Mesenchymal stem cell (in vitro differentiated cells and primary cell): ENCODE measurements around the gene MYLIP.

Experiments
- DNase-seq: peaks from one replicate; pipeline ENCODE4 v3.0.0-alpha.2; 2013
- H2AFZ ChIP-seq: one replicate; pipeline ENCODE4 v1.6.1; 2013; ENCODE audit warnings: low read depth, mild to moderate bottlenecking, control low read depth, inconsistent platforms, low read length, moderate library complexity
- H2AK5ac ChIP-seq: 2 replicates; pipeline ENCODE4 v1.6.1; 2013; ENCODE audit warnings: low read length, moderate library complexity, mild to moderate bottlenecking, inconsistent platforms; ENCODE audit not compliant: severe bottlenecking
- H2BK120ac ChIP-seq: one replicate; pipeline ENCODE4 v1.6.1; 2013; ENCODE audit warnings: low read depth, mild to moderate bottlenecking, inconsistent platforms, low read length, moderate library complexity
- H2BK12ac ChIP-seq, 2 experiments: one replicate each; pipeline ENCODE4 v1.6.1; 2013; ENCODE audit warnings: inconsistent platforms in 2 of 2, low read length in 2 of 2, mild to moderate bottlenecking in 2 of 2, moderate library complexity in 2 of 2, control low read depth in 1 of 2
- H2BK15ac ChIP-seq: one replicate; pipeline ENCODE4 v1.6.1; 2013; ENCODE audit warnings: mild to moderate bottlenecking, low read depth, inconsistent platforms; ENCODE audit not compliant: poor library complexity, severe bottlenecking
- H2BK5ac ChIP-seq: 2 replicates; pipeline ENCODE4 v1.6.1; 2013; ENCODE audit warnings: low read depth, mild to moderate bottlenecking, low read length, control low read depth, inconsistent platforms; ENCODE audit not compliant: poor library complexity, severe bottlenecking
- H3K14ac ChIP-seq, 2 experiments: one replicate each; pipeline ENCODE4 v1.6.1; 2013; ENCODE audit warnings: inconsistent platforms in 2 of 2, low read length in 2 of 2, control low read depth in 1 of 2, mild to moderate bottlenecking in 1 of 2, moderate library complexity in 1 of 2
- H3K18ac ChIP-seq, 2 experiments: one replicate each; pipeline ENCODE4 v1.6.1; 2013; ENCODE audit warnings: inconsistent platforms in 2 of 2, low read length in 2 of 2, control low read depth in 1 of 2, low read depth in 1 of 2, mild to moderate bottlenecking in 1 of 2
- H3K23ac ChIP-seq, 2 experiments: one replicate each; pipeline ENCODE4 v1.6.1; 2013; ENCODE audit warnings: inconsistent platforms in 2 of 2, low read length in 2 of 2, mild to moderate bottlenecking in 2 of 2, moderate library complexity in 2 of 2, control low read depth in 1 of 2
- H3K27ac ChIP-seq: 2 replicates; pipeline ENCODE4 v1.5.1; 2013; ENCODE audit warnings: mild to moderate bottlenecking, moderate library complexity, low read length, control low read depth, inconsistent platforms; ENCODE audit not compliant: poor library complexity, severe bottlenecking
- H3K27me3 ChIP-seq, 2 experiments: 2 replicates each; pipeline versions ENCODE4 v1.6.1 to v1.7.0; 2013; ENCODE audit warnings: low read length in 2 of 2, mild to moderate bottlenecking in 2 of 2, moderate library complexity in 2 of 2, control low read depth in 1 of 2, inconsistent platforms in 1 of 2; ENCODE audit not compliant: control insufficient read depth in 1 of 2, insufficient read depth in 1 of 2
- H3K36me3 ChIP-seq, 2 experiments: 2 replicates each; pipeline versions ENCODE4 v1.6.1 to v1.7.0; 2013; ENCODE audit warnings: low read length in 2 of 2, control low read depth in 1 of 2, inconsistent platforms in 1 of 2, low read depth in 1 of 2, mild to moderate bottlenecking in 1 of 2; ENCODE audit not compliant: insufficient read depth in 2 of 2, control insufficient read depth in 1 of 2
- H3K4ac ChIP-seq, 2 experiments: one replicate each; pipeline ENCODE4 v1.6.1; 2013; ENCODE audit warnings: inconsistent platforms in 2 of 2, low read length in 2 of 2, mild to moderate bottlenecking in 2 of 2, moderate library complexity in 2 of 2, control low read depth in 1 of 2, low read depth in 1 of 2
- H3K4me1 ChIP-seq: 2 replicates; pipeline ENCODE4 v1.6.1; 2013; ENCODE audit warnings: low read depth, low read length, control low read depth; ENCODE audit not compliant: control insufficient read depth, insufficient read depth
- H3K4me2 ChIP-seq: 2 replicates; pipeline ENCODE4 v1.6.1; 2013; ENCODE audit warnings: low read length, mild to moderate bottlenecking, inconsistent platforms; ENCODE audit not compliant: poor library complexity, severe bottlenecking
- H3K4me3 ChIP-seq, 2 experiments: 2 replicates each; pipeline versions ENCODE4 v1.5.1 to v1.7.0; 2013; ENCODE audit warnings: low read length in 2 of 2, mild to moderate bottlenecking in 2 of 2, control low read depth in 1 of 2, low read depth in 1 of 2; ENCODE audit not compliant: insufficient read depth in 1 of 2
- H3K79me1 ChIP-seq: replicated peaks from 2 replicates; pipeline ENCODE4 v1.6.1; 2013; ENCODE audit warnings: mild to moderate bottlenecking, control low read depth, low read length, inconsistent platforms; ENCODE audit not compliant: poor library complexity, severe bottlenecking
- H3K9ac ChIP-seq: 2 replicates; pipeline ENCODE4 v1.7.0; 2013; ENCODE audit warnings: mild to moderate bottlenecking, low read length, moderate library complexity
- H3K9me3 ChIP-seq: 2 replicates; pipeline ENCODE4 v1.7.0; 2013; ENCODE audit warnings: mild to moderate bottlenecking, low read length; ENCODE audit not compliant: control insufficient read depth
- H4K8ac ChIP-seq: one replicate; pipeline ENCODE4 v1.6.1; 2013; ENCODE audit warnings: inconsistent platforms, mild to moderate bottlenecking, low read length, moderate library complexity
- H4K91ac ChIP-seq: one replicate; pipeline ENCODE4 v1.6.1; 2013; ENCODE audit warnings: mild to moderate bottlenecking, low read length, inconsistent platforms
- WGBS: methylation state at CpG from one replicate; pipeline ENCODE4 v1.1.7; 2013; ENCODE audit warnings: mixed read lengths; 5-methylcytosine and 5-hydroxymethylcytosine counted together

Gene MYLIP

DNA sequence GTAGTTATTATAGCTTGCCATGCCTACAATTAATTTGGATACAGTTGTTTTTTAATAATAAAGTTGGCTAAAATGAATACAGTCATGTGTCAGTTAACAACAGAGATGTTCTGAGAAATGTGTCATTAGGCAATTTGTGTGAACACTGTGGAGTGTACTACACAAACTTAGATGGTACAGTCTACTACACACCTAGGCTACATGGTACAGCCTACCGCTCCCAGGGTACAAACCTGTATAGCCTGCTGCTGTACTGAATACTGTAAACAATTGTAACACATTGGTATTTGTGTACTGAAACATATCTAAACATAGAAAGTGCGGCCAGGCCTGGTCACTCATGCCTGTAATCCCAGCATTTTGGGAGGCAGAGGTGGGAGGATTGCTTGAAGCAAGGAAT is 50.2 kb downstream of the MYLIP start:
- no peak overlapping the region for H3K23ac ChIP-seq
- WGBS, result 80% methylated on average over 1 of the region's 2 CpGs
- H3K4me2 ChIP-seq, result no peak overlapping the region

DNA sequence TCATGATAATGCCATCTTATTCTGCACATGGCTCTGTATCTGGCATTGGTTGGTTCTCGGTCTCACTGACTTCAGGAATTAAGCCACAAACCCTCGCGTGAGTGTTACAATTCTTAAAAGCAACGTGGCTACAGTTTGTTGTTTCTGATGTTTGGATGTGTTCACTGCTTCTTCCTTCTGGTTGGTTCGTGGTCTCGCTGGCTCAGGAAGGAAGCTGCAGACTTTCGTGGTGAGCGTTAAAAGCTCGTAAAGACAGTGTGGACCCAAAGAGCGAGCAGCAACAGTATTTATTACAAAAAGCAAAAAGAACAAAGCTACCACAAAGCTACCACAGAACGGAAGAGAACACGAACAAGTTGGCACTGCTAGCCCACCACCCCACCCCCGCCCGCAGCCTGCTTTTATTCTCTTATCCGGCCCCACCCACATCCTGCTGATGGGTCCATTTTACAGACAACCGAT is 51.1 kb downstream of the MYLIP start:
- H2BK12ac ChIP-seq, result no peak overlapping the region
- H3K9me3 ChIP-seq, result no peaks in the 10 kb centered on the region
- no peak overlapping the region for H3K27ac ChIP-seq
- no peak overlapping the region for H3K4ac ChIP-seq
- no peak overlapping the region for H3K23ac ChIP-seq
- H4K91ac ChIP-seq, result no peak overlapping the region
- H2AK5ac ChIP-seq, result no peak overlapping the region
- no peak overlapping the region for H3K4me3 ChIP-seq
- H3K4me1 ChIP-seq, result peaks cover 3% of the 10 kb centered on the region
- H4K8ac ChIP-seq, result no peak overlapping the region
- no peaks in the 10 kb centered on the region for H3K27me3 ChIP-seq
- no peak overlapping the region for H2BK5ac ChIP-seq
- peak overlapping the region in 1 of 2 experiments; percentile 14 for H3K18ac ChIP-seq
- no peak overlapping the region for H3K14ac ChIP-seq
- H3K4me2 ChIP-seq, result no peak overlapping the region
- H3K36me3 ChIP-seq, result no peaks in the 10 kb centered on the region
- no peaks in the 10 kb centered on the region for H3K79me1 ChIP-seq
- no peak overlapping the region for H2BK15ac ChIP-seq
- 89% methylated on average over 13 of the region's 16 CpGs for WGBS
- no peak for DNase-seq
- no peak overlapping the region for H2BK120ac ChIP-seq
- H3K9ac ChIP-seq, result no peak overlapping the region
- no peak overlapping the region for H2AFZ ChIP-seq

More for the DNA sequence above, 50.2 kb downstream of the MYLIP start:
- Histone ChIP-seq H3K79me1 (no peaks in the 10 kb centered on the region), H3K4me1 (peaks cover 1% of the 10 kb centered on the region), H3K27ac (no peak overlapping the region), H3K9me3 (no peaks in the 10 kb centered on the region), H4K91ac (no peak overlapping the region), H2AK5ac (no peak overlapping the region), H3K14ac (no peak overlapping the region), H2BK15ac (no peak overlapping the region), H3K4ac (no peak overlapping the region), H3K9ac (no peak overlapping the region), H3K4me3 (no peak overlapping the region), H2BK5ac (no peak overlapping the region), H2AFZ (no peak overlapping the region), H2BK120ac (no peak overlapping the region), H2BK12ac (no peak overlapping the region), H3K18ac (no peak overlapping the region), H4K8ac (no peak overlapping the region), H3K27me3 (no peaks in the 10 kb centered on the region), H3K36me3 (no peaks in the 10 kb centered on the region)
- DNase-seq, result no peak

DNA sequence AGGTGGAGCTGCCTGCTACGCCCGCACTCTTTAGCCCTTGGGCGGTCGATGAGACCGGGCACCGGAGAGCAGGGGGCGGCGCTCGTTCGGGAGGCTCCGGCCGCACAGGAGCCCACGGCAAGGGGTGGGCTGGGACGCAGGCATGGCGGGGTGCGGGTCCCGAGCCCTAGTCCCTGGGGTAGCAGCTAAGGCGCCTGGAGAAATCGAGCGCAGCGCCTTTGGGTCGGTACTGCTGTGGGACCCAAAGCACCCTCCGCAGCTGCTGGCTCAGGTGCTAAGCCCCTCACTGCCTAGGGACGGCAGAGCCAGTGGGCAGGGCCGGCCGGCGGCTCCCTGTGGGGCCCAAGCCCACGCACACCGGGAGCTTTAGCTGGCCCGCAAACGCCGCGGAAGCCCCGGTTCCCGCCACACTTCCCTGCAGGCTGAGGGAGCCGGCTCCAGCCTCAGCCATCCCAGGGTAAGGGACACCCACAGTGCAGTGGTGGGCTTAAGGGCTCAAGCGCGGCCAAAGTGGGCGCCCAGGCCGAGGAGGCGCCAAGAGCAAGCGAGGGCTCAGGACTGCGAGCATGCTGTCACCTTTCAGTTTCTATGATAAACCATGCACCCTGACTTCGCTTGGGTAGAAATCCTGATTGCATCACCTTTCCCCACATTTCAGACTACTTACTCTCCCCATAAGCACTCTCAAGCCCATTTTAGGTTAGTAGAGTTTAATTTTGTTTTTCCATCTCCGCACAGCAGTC is 52.0 kb downstream of the MYLIP start:
- Histone ChIP-seq H3K9me3 (no peaks in the 10 kb centered on the region), H3K27ac (no peak overlapping the region), H3K4me1 (peaks cover 3% of the 10 kb centered on the region), H3K9ac (no peak overlapping the region), H3K27me3 (no peaks in the 10 kb centered on the region), H2BK120ac (no peak overlapping the region), H3K18ac (no peak overlapping the region), H3K14ac (no peak overlapping the region), H3K79me1 (no peaks in the 10 kb centered on the region), H3K4me3 (no peak overlapping the region), H3K36me3 (no peaks in the 10 kb centered on the region), H2AFZ (no peak overlapping the region), H2AK5ac (no peak overlapping the region), H3K4ac (no peak overlapping the region), H2BK12ac (no peak overlapping the region), H3K4me2 (no peak overlapping the region), H4K8ac (no peak overlapping the region), H4K91ac (no peak overlapping the region), H3K23ac (no peak overlapping the region), H2BK15ac (peak overlapping the region; percentile 19), H2BK5ac (no peak overlapping the region)
- 93% methylated on average over 44 of the region's 45 CpGs for WGBS
- no peak for DNase-seq

DNA sequence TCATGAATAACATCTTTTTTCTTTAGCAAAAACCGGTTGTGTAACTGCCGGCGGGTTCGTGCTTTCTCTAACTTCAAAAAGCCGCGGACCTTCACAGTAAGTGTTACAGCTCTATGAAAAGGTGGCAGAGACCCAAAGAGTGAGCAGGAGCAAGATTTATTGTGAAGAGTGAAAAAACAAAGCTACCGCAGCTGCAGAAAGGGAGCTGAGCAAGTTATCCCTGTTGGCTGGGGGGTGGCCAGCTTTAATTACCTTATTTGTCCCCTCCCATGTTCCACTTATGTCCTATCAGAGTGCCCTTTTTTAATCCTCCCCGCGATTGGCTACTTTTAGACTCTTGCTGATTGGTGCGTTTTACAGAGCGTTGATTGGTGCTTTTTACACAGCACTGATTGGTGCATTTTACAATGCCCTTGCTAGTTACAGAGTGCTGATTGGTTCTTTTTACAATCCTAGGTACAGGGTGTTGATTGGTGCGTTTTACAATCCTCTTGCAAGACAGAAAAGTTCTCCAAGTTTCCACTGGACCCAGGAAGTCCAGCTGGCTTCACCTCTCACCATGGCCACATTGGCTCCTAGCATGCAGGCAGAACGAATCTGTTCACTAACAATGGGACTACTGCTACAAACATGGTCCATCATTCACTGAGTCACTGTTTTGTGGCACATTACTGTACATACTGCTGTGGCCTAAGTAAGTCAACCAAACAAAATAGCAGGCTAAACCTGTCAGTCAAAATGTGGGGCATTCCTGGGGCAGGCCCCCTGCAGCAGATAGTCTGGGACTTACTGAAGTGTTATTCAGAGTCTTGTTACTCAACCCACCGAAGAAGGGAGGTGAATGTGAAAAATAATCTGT is 52.8 kb downstream of the MYLIP start:
- Histone ChIP-seq H2AK5ac (no peak overlapping the region), H3K14ac (no peak overlapping the region), H2BK120ac (no peak overlapping the region), H4K91ac (no peak overlapping the region), H3K9ac (no peak overlapping the region), H2BK12ac (no peak overlapping the region), H2BK15ac (no peak overlapping the region), H3K79me1 (no peaks in the 10 kb centered on the region), H3K4ac (no peak overlapping the region), H3K27me3 (no peaks in the 10 kb centered on the region), H2BK5ac (no peak overlapping the region), H3K18ac (no peak overlapping the region), H3K27ac (no peak overlapping the region), H4K8ac (no peak overlapping the region), H3K23ac (no peak overlapping the region), H3K4me3 (no peak overlapping the region), H2AFZ (no peak overlapping the region), H3K36me3 (no peaks in the 10 kb centered on the region), H3K4me2 (no peak overlapping the region), H3K4me1 (peaks cover 3% of the 10 kb centered on the region), H3K9me3 (no peaks in the 10 kb centered on the region)
- 95% methylated on average over 14 of the region's 14 CpGs for WGBS
- no peak for DNase-seq
